Mammary epithelial cell (primary cell): ENCODE data around the gene HMG20B.

Experiments
- EZH2 ChIP-seq: IDR thresholded peaks from 2 replicates; pipeline ENCODE4 v1.6.1; 2012; ENCODE audit warnings: low read length, inconsistent platforms, borderline replicate concordance
- TF ChIP-seq, protein P1 (sequence below), 2 donors: IDR thresholded peaks in 1 of 2; conservative IDR thresholded peaks in 1 of 2; 2 replicates each; pipeline ENCODE4 v1.5.1; 2011 to 2012; ENCODE audit warnings: inconsistent platforms in 2 of 2, low read length in 2 of 2, mild to moderate bottlenecking in 2 of 2, control low read depth in 1 of 2, low read depth in 1 of 2; ENCODE audit not compliant: insufficient read depth in 1 of 2; ENCODE audit errors: extremely low read depth in 1 of 2

DNA sequence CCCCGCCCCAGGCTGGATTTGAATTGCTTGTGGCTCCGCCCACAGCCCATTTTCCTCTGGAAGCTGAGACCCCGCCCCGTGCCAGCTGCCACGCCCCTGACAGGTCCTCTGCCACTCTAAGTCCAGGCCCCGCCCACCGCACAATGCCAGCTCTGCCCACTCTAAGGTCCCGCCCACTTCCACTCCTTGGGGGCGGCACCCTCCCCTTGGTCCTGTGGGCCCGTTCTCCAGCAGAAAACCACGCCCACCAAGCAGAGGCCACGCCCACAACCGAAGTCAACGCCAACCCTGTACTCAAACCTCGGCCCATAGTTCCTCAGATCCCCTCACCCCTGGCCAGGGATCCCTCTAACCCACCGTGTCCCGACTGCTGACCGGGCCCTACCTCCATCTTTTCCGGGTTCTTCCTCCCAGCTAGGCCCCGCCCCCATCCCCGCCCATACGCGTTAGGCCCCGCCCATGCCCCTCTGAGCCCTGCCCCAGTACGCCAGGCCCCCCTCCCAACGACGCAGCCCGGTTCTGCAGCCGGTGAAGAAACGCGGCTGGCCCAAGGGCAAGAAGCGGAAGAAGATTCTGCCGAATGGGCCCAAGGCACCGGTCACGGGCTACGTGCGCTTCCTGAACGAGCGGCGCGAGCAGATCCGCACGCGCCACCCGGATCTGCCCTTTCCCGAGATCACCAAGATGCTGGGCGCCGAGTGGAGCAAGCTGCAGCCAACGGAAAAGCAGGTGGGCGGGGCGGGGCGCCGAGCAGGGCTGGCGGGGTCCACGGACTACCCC is 1.3 kb downstream of the HMG20B start:
- TF ChIP-seq, protein P1, sequence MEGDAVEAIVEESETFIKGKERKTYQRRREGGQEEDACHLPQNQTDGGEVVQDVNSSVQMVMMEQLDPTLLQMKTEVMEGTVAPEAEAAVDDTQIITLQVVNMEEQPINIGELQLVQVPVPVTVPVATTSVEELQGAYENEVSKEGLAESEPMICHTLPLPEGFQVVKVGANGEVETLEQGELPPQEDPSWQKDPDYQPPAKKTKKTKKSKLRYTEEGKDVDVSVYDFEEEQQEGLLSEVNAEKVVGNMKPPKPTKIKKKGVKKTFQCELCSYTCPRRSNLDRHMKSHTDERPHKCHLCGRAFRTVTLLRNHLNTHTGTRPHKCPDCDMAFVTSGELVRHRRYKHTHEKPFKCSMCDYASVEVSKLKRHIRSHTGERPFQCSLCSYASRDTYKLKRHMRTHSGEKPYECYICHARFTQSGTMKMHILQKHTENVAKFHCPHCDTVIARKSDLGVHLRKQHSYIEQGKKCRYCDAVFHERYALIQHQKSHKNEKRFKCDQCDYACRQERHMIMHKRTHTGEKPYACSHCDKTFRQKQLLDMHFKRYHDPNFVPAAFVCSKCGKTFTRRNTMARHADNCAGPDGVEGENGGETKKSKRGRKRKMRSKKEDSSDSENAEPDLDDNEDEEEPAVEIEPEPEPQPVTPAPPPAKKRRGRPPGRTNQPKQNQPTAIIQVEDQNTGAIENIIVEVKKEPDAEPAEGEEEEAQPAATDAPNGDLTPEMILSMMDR (conservative IDR thresholded peaks at IDR 0.05 in 1 of 2, IDR thresholded peaks at IDR 0.05 in 1 of 2; ENCODE audit: extremely low read depth in 1 of 2, insufficient read depth in 1 of 2, low read depth in 1 of 2, low read length in 2 of 2), result no peak
- no peak for TF ChIP-seq EZH2
